Gastroesophageal sphincter (tissue), 3 donors: ENCODE results near the gene TBC1D20.

Experiments used
- CTCF ChIP-seq, 4 experiments: fragments of 200-600 bp in 2 of 4; fragments of 450-650 bp in 2 of 4; sonication (generic) in 1 of 4; IDR thresholded peaks; one replicate each; pipeline ENCODE4 v1.5.1; 2017 to 2019; ENCODE audit warnings: antibody characterized with exemption in 4 of 4, mild to moderate bottlenecking in 2 of 4, moderate library complexity in 2 of 4
- EP300 ChIP-seq: sonication (generic); formaldehyde crosslinking; IDR thresholded peaks from one replicate; pipeline ENCODE4 v1.6.1; 2017; ENCODE audit warnings: antibody characterized with exemption, mild to moderate bottlenecking
- POLR2A ChIP-seq, 2 donors: fragments of 450-650 bp; IDR thresholded peaks; one replicate each; pipeline ENCODE4 v1.6.1; 2017; ENCODE audit warnings: antibody characterized with exemption in 2 of 2, mild to moderate bottlenecking in 2 of 2, moderate library complexity in 1 of 2
- POLR2AphosphoS5 ChIP-seq: sonication (generic); formaldehyde crosslinking; IDR thresholded peaks from one replicate; pipeline ENCODE4 v1.6.1; 2017; ENCODE audit warnings: antibody characterized with exemption

GRCh38 chr20:467755-468154, 5.4 kb upstream of the TBC1D20 start:
- TF ChIP-seq CTCF (IDR thresholded peaks at IDR 0.05), result no peak
- no peak for TF ChIP-seq POLR2A (IDR thresholded peaks at IDR 0.05)
- TF ChIP-seq POLR2AphosphoS5, result no peak
- no peak for TF ChIP-seq EP300
